HEK293 (cell line): ENCODE data around the gene DOCK1.

Source experiments
- CTCF ChIA-PET: fragments of 350-600 bp; formaldehyde crosslinking; extraction: SDS; loops from one replicate; lab custom pipeline; 2021; ENCODE audit warnings: antibody characterized with exemption; lab: Yijun Ruan, JAX
- POLR2A ChIA-PET: fragments of 300-600 bp; formaldehyde crosslinking; extraction: SDS; loops from one replicate; lab custom pipeline; 2020; ENCODE audit warnings: antibody characterized with exemption, inconsistent platforms; lab: Yijun Ruan, JAX
- H3K27ac ChIP-seq: fragments of 200-500 bp; sonication (Bioruptor generic); 2 replicates; pipeline ENCODE4 v1.5.1; 2014; ENCODE audit warnings: low read depth, low read length, control low read depth, inconsistent platforms; ENCODE audit errors: extremely low read depth
- H3K36me3 ChIP-seq, 2 experiments: fragments of 200-500 bp in 1 of 2; sonication (Bioruptor generic) in 1 of 2; 1 replicate in 1 of 2; 2 replicates in 1 of 2; pipeline ENCODE4 v1.5.1; 2014 to 2017; ENCODE audit warnings: inconsistent platforms in 2 of 2, low read length in 2 of 2; ENCODE audit not compliant: control insufficient read depth in 2 of 2, insufficient read depth in 1 of 2
- H3K4me1 ChIP-seq: fragments of 200-500 bp; sonication (Bioruptor generic); 2 replicates; pipeline ENCODE4 v1.5.1; 2014; ENCODE audit warnings: mild to moderate bottlenecking, low read length, inconsistent platforms; ENCODE audit not compliant: control insufficient read depth, insufficient read depth
- H3K4me3 ChIP-seq: 2 replicates; pipeline ENCODE4 v1.5.1; 2011; ENCODE audit warnings: low read depth, mild to moderate bottlenecking, control low read depth, low read length, moderate library complexity
- H3K9me3 ChIP-seq: fragments of 200-500 bp; sonication (Bioruptor generic); 2 replicates; pipeline ENCODE4 v1.5.1; 2014; ENCODE audit warnings: low read depth, low read length, inconsistent platforms; ENCODE audit not compliant: control insufficient read depth, insufficient read depth
- GLI2 ChIP-seq: fragments of 450-650 bp; formaldehyde crosslinking; IDR thresholded peaks from 2 replicates; pipeline ENCODE4; 2017; ENCODE audit warnings: missing biosample characterization, missing genetic modification characterization, low read depth, borderline replicate concordance
- INSM2 ChIP-seq: fragments of 450-650 bp; formaldehyde crosslinking; IDR thresholded peaks from 2 replicates; pipeline ENCODE4 v1.5.1; 2016; ENCODE audit warnings: missing biosample characterization, missing genetic modification characterization
- KLF9 ChIP-seq: fragments of 450-650 bp; formaldehyde crosslinking; IDR thresholded peaks from 2 replicates; pipeline ENCODE4 v1.5.1; 2016; ENCODE audit warnings: missing biosample characterization, missing genetic modification characterization, low read depth
- PBX3 ChIP-seq: sonication (generic); formaldehyde crosslinking; IDR thresholded peaks from 2 replicates; pipeline ENCODE4 v1.8.1; 2022; ENCODE audit warnings: mild to moderate bottlenecking, moderate library complexity, missing genetic modification reagents
- PRDM1 ChIP-seq: fragments of 450-650 bp; formaldehyde crosslinking; IDR thresholded peaks from 2 replicates; pipeline ENCODE4; 2016; ENCODE audit warnings: missing biosample characterization, missing genetic modification characterization
- PRDM2 ChIP-seq: fragments of 450-650 bp; formaldehyde crosslinking; IDR thresholded peaks from 2 replicates; pipeline ENCODE4 v1.5.1; 2016; ENCODE audit warnings: missing biosample characterization, missing genetic modification characterization, borderline replicate concordance
- RBAK ChIP-seq: fragments of 450-650 bp; formaldehyde crosslinking; IDR thresholded peaks from 2 replicates; pipeline ENCODE4 v1.5.1; 2016; ENCODE audit warnings: missing biosample characterization, missing genetic modification characterization
- SP3 ChIP-seq: fragments of 450-650 bp; formaldehyde crosslinking; IDR thresholded peaks from 2 replicates; pipeline ENCODE4 v1.5.1; 2016; ENCODE audit warnings: missing biosample characterization, missing genetic modification characterization
- TCF7L2 ChIP-seq: IDR thresholded peaks from 2 replicates; pipeline ENCODE4 v1.6.1; 2011; ENCODE audit warnings: low read depth, mild to moderate bottlenecking, inconsistent platforms, low read length, moderate library complexity, borderline replicate concordance
- ZBTB21 ChIP-seq: fragments of 450-650 bp; formaldehyde crosslinking; IDR thresholded peaks from 2 replicates; pipeline ENCODE4 v1.5.1; 2017; ENCODE audit warnings: missing biosample characterization, missing genetic modification characterization
- ZBTB26 ChIP-seq: fragments of 450-650 bp; formaldehyde crosslinking; optimal IDR thresholded peaks from 2 replicates; pipeline ENCODE3; 2016; ENCODE audit warnings: missing biosample characterization, mild to moderate bottlenecking, missing genetic modification characterization
- ZNF311 ChIP-seq: fragments of 450-650 bp; formaldehyde crosslinking; IDR thresholded peaks from 2 replicates; pipeline ENCODE4 v1.5.1; 2017; ENCODE audit warnings: missing biosample characterization, missing genetic modification characterization, borderline replicate concordance
- ZNF426 ChIP-seq: fragments of 450-650 bp; formaldehyde crosslinking; IDR thresholded peaks from 2 replicates; pipeline ENCODE4 v1.5.1; 2017; ENCODE audit warnings: missing biosample characterization, missing genetic modification characterization, mild to moderate bottlenecking, inconsistent platforms, moderate library complexity
- ZNF510 ChIP-seq: fragments of 450-650 bp; formaldehyde crosslinking; IDR thresholded peaks from 2 replicates; pipeline ENCODE4 v1.5.1; 2018; ENCODE audit warnings: mild to moderate bottlenecking, missing genetic modification characterization, missing biosample characterization; ENCODE audit not compliant: insufficient replicate concordance
- ZNF513 ChIP-seq: fragments of 450-650 bp; IDR thresholded peaks from 2 replicates; pipeline ENCODE4 v1.5.1; 2018; ENCODE audit warnings: missing biosample characterization, missing genetic modification characterization
- ZNF560 ChIP-seq: fragments of 450-650 bp; formaldehyde crosslinking; IDR thresholded peaks from 2 replicates; pipeline ENCODE4 v1.5.1; 2017; ENCODE audit warnings: missing biosample characterization, missing genetic modification characterization, borderline replicate concordance
- ZNF658 ChIP-seq: fragments of 450-650 bp; formaldehyde crosslinking; IDR thresholded peaks from 2 replicates; pipeline ENCODE4; 2016; ENCODE audit warnings: missing biosample characterization, missing genetic modification characterization
- ZNF664 ChIP-seq: fragments of 450-650 bp; formaldehyde crosslinking; IDR thresholded peaks from 2 replicates; pipeline ENCODE4 v1.5.1; 2016; ENCODE audit warnings: missing biosample characterization, missing genetic modification characterization
- ZNF776 ChIP-seq: fragments of 450-650 bp; formaldehyde crosslinking; IDR thresholded peaks from 2 replicates; pipeline ENCODE4 v1.5.0; 2017; ENCODE audit warnings: missing biosample characterization, missing genetic modification characterization, borderline replicate concordance
- ZNF837 ChIP-seq: fragments of 450-650 bp; formaldehyde crosslinking; IDR thresholded peaks from 2 replicates; pipeline ENCODE4 v1.5.1; 2016; ENCODE audit warnings: missing biosample characterization, missing genetic modification characterization
- ZNF843 ChIP-seq: fragments of 450-650 bp; formaldehyde crosslinking; IDR thresholded peaks from 2 replicates; pipeline ENCODE4 v1.5.1; 2016; ENCODE audit warnings: missing biosample characterization, missing genetic modification characterization
- ZSCAN23 ChIP-seq: fragments of 450-650 bp; formaldehyde crosslinking; IDR thresholded peaks from 2 replicates; pipeline ENCODE4 v1.5.1; 2016; ENCODE audit warnings: missing biosample characterization, missing genetic modification characterization
- ZSCAN30 ChIP-seq: fragments of 450-650 bp; IDR thresholded peaks from 2 replicates; pipeline ENCODE4 v1.5.1; 2018; ENCODE audit warnings: missing biosample characterization, mild to moderate bottlenecking, missing genetic modification characterization, moderate library complexity
- ZSCAN4 ChIP-seq: fragments of 450-650 bp; formaldehyde crosslinking; IDR thresholded peaks from 2 replicates; pipeline ENCODE4 v1.5.1; 2017; ENCODE audit warnings: missing biosample characterization, missing genetic modification characterization

DOCK1 gene

GRCh38 chr10:127071126-127071525, 165.9 kb downstream of the DOCK1 start:
- Histone ChIP-seq H3K4me1 (no peaks in the 10 kb centered on the region), H3K4me3 (no peak overlapping the region), H3K27ac (no peak overlapping the region)
- TF ChIP-seq ZNF776 = no peak
- no peak for TF ChIP-seq ZNF843
- TF ChIP-seq ZNF311 (tag by site-specific recombination) = no peak
- TF ChIP-seq ZNF560 (tag by site-specific recombination) = no peak
- no peak for TF ChIP-seq PRDM2 (tag by site-specific recombination)
- no peak for TF ChIP-seq ZNF510 (tag by site-specific recombination)
- no peak for TF ChIP-seq ZNF426 (tag by site-specific recombination)
- no peak for TF ChIP-seq ZNF664 (tag by site-specific recombination)
- TF ChIP-seq ZSCAN23 (tag by site-specific recombination) = no peak
- no peak for TF ChIP-seq ZNF658 (tag by site-specific recombination)
- TF ChIP-seq PRDM1 (tag by site-specific recombination) = no peak
- no peak for TF ChIP-seq RBAK (tag by site-specific recombination)
- no peak for TF ChIP-seq ZNF837 (tag by site-specific recombination)
- TF ChIP-seq KLF9 (tag by site-specific recombination) = no peak
- TF ChIP-seq ZBTB26 (tag by site-specific recombination) = no peak
- no peak for TF ChIP-seq ZNF513
- TF ChIP-seq, all 188 proteins: peak for 0
- Histone ChIP-seq H3K36me3 (peaks cover 9 to 51% of the 10 kb centered on the region in 2 experiments; a peak in 2 of 3 replicates), H3K9me3 (no peaks in the 10 kb centered on the region)
- ChIA-PET POLR2A (no interaction called here), CTCF (no interaction called here)

- POLR2A ChIA-PET = no interaction called here
- Histone ChIP-seq H3K4me1 (no peaks in the 10 kb centered on the region), H3K27ac (no peak overlapping the region), H3K4me3 (no peak overlapping the region), H3K36me3 (peaks cover 9 to 37% of the 10 kb centered on the region in 2 experiments; a peak in 2 of 3 replicates), H3K9me3 (no peaks in the 10 kb centered on the region)
- CTCF ChIA-PET = no interaction called here
- TF ChIP-seq ZSCAN30 (tag by site-specific recombination) (no peak), GLI2 (tag by site-specific recombination) (no peak), ZBTB21 (no peak), INSM2 (no peak), TCF7L2 (no peak), PBX3 (CRISPR knock-in tag) (no peak), SP3 (no peak), ZSCAN4 (tag by site-specific recombination) (no peak)
These were observed 168.4 kb downstream of the DOCK1 start for GRCh38 chr10:127073666-127074065.
